Heart left ventricle (tissue), 16 donors: ENCODE data around the gene PTPRD. TPM values are rescaled to one million over a fixed set of nuclear protein-coding genes. Genes with fewer than 3 reads are reported as not detected.

ENCODE experiments used
- ATAC-seq, 4 donors: fragments of 200-7000 bp; cut with Tn5 transposase; one replicate each; pipeline ENCODE4 v1.9.1; 2020 to 2022; ENCODE audit warnings: moderate library complexity in 4 of 4, mild to moderate bottlenecking in 3 of 4, moderate number of reproducible peaks in 1 of 4
- DNase-seq, 5 donors: peaks; one replicate each; pipeline ENCODE4 v3.0.0-alpha.2; 2020
- H3K27ac ChIP-seq, 12 donors: fragments of 200-600 bp; sonication (generic) in 4 of 12; one replicate each; pipeline versions ENCODE4 v1.5.0 to v1.8.0; 2016 to 2022; ENCODE audit warnings: mild to moderate bottlenecking in 2 of 12
- H3K27me3 ChIP-seq, 9 donors: fragments of 200-600 bp; sonication (generic) in 2 of 9; one replicate each; pipeline versions ENCODE4 v1.5.1 to v1.8.0; 2016 to 2022; ENCODE audit warnings: mild to moderate bottlenecking in 3 of 9
- H3K36me3 ChIP-seq, 9 donors: fragments of 200-600 bp; sonication (generic) in 2 of 9; one replicate each; pipeline versions ENCODE4 v1.5.0 to v1.8.0; 2018 to 2022; ENCODE audit warnings: mild to moderate bottlenecking in 2 of 9
- H3K4me1 ChIP-seq, 12 donors: fragments of 200-600 bp; sonication (generic) in 4 of 12; one replicate each; pipeline versions ENCODE4 v1.5.0 to v1.8.0; 2016 to 2022; ENCODE audit warnings: mild to moderate bottlenecking in 3 of 12
- H3K4me3 ChIP-seq, 12 donors: fragments of 200-600 bp; sonication (generic) in 4 of 12; one replicate each; pipeline versions ENCODE4 v1.5.0 to v1.8.0; 2017 to 2022; ENCODE audit warnings: mild to moderate bottlenecking in 9 of 12, moderate library complexity in 4 of 12
- H3K9me3 ChIP-seq, 12 donors: fragments of 200-600 bp; sonication (generic) in 4 of 12; one replicate each; pipeline versions ENCODE4 v1.5.0 to v1.8.0; 2016 to 2022; ENCODE audit warnings: mild to moderate bottlenecking in 1 of 12
- POLR2A ChIP-seq, 2 donors: fragments of 450-650 bp; IDR thresholded peaks; one replicate each; pipeline ENCODE4 v1.6.1; 2017; ENCODE audit warnings: antibody characterized with exemption in 2 of 2, mild to moderate bottlenecking in 2 of 2, moderate library complexity in 2 of 2
- WGBS, 4 donors: extraction: QIAGEN DNeasy Blood & Tissue Kit in 2 of 4; methylation state at CpG; one replicate each; pipeline versions ENCODE4 v1.1.5 to v1.1.7; 2013 to 2018; 5-methylcytosine and 5-hydroxymethylcytosine counted together
- intact Hi-C, 10 donors: fragments of 100-400 bp; cut with DNase I; formaldehyde crosslinking; loops; one replicate each; pipeline versions ENCODE4 v1.11.1 to v1.14.2; 2022
- polyA plus RNA-seq, 2 donors: library from polyadenylated mRNA; stranded (reverse); fragments of 200-250 nt; gene quantifications; one replicate each; pipeline ENCODE4 v1.2.3, GENCODE V29; 2013
- total RNA-seq, 9 donors: library from RNA; depleted of rRNA in 2 of 9; stranded (reverse); fragments of >200 nt in 2 of 9; fragmentation: NEBNext Ultra II Directional in 3 of 9; extraction: Animal tissue kit (Norgen Biotek cat#: 25700) in 3 of 9; gene quantifications; one replicate each; pipeline versions ENCODE4 v1.1.0 to v1.2.4, GENCODE V29; 2016 to 2023
- TF ChIP-seq, protein P1 (sequence below), 12 donors: fragments of 200-600 bp; sonication (generic) in 4 of 12; IDR thresholded peaks; one replicate each; pipeline versions ENCODE4 v1.5.0 to v1.8.0; 2018 to 2022; ENCODE audit warnings: antibody characterized with exemption in 12 of 12, mild to moderate bottlenecking in 5 of 12
- donor health status: ischemic (EF 13 %, LVEDD 7.1; RV severe dilation, severe dysfunction).
- donor health status: healthy with polysubstance abuse.
- donor health status: DM: no; HTN: yes; CAD: no.
- donor health status: DM: no; HTN: no; CAD: no.
- donor health status: ischemic (EF 25% LVEDD 6.9; RV normal size, moderate dysfunction).
- donor health status: ischemic (EF 25% LVEDD 5.7; RV mildly dilated, moderate dysfunction).
- donor health status: healthy.
- donor health status: DM: yes; HTN: yes; CAD: no.
- donor health status: ischemic (EF 35%, LVEDD 5.7; RV mildly dilated, moderate dysfunction).
- donor health status: nonischemic (EF 11% LVEDD 7.7; RV severe dilation, severe dysfunction).
- donor health status: DM: yes; HTN: yes; CAD: no.
- donor health status: PGD.
- donor health status: ischemic (EF 29% LVEDD 5.4; RV normal size, mild dysfunction).
- donor health status: nonischemic (EF 23%, LVEDD 6.1; RV moderate dilation, normal function).

PTPRD gene
- total and polyA plus RNA-seq, 11 donors, result 1.4 to 25.3 (median 15.1) TPM

DNA sequence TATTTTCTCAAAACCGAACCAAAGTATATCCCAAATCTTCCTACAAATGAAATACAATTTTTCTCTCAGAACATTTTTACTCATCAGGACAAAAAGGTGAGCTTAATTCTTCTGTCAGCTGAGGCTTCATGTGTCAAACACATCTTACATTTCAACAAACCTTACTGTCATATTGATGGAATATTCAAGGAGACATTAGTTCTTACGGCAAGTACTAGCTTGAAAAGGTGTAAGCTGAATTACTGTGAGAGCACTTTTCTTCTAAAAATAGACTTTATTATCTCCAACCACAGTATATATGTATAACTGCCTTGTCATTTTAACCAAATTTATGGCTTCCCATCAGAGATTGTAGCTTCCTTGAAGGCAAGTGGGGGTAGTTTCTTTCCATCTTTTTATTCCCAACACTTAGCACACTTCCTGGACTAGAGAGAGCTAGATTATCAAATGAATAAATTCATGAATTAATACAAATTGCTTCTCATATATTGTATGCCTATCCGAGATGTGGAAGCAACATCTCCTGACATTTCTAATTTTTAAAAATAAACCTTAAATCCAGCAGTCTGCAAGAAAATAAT is 1990.5 kb downstream of the PTPRD start:
- ATAC-seq (no peak), DNase-seq (no peak)
- Histone ChIP-seq H3K9me3 (no peaks in the 10 kb centered on the region), H3K4me1 (no peaks in the 10 kb centered on the region), H3K4me3 (no peak overlapping the region), H3K36me3 (no peaks in the 10 kb centered on the region), H3K27me3 (no peaks in the 10 kb centered on the region), H3K27ac (no peak overlapping the region)
- intact Hi-C loops, result no loop called here
- WGBS, 4 donors, result 77 to 90% (median 82%) methylated on average over 3 of the region's 3 CpGs
- no peak for TF ChIP-seq POLR2A (IDR thresholded peaks at IDR 0.05)
- TF ChIP-seq, protein P1, sequence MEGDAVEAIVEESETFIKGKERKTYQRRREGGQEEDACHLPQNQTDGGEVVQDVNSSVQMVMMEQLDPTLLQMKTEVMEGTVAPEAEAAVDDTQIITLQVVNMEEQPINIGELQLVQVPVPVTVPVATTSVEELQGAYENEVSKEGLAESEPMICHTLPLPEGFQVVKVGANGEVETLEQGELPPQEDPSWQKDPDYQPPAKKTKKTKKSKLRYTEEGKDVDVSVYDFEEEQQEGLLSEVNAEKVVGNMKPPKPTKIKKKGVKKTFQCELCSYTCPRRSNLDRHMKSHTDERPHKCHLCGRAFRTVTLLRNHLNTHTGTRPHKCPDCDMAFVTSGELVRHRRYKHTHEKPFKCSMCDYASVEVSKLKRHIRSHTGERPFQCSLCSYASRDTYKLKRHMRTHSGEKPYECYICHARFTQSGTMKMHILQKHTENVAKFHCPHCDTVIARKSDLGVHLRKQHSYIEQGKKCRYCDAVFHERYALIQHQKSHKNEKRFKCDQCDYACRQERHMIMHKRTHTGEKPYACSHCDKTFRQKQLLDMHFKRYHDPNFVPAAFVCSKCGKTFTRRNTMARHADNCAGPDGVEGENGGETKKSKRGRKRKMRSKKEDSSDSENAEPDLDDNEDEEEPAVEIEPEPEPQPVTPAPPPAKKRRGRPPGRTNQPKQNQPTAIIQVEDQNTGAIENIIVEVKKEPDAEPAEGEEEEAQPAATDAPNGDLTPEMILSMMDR (IDR thresholded peaks at IDR 0.05), result no peak

DNA sequence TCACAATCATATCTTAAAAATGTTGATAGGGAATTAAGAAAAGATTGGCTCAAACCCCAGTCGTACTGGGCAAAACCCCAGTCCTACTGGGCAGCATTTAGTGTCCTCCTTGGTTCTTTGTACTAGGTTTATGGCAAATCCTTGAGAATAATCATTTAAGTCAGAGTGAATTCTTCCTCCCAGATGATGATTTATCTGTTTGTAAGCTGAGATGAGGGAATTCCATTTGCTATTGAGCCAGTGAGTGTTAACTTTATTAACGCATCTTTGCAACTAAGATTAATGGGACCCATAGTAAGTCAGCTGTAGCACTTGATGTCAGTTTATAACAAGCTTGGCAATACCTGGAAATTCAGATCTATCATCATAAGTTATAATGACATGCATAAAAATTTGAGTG is 1991.4 kb downstream of the PTPRD start:
- TF ChIP-seq, protein P1 (IDR thresholded peaks at IDR 0.05), result no peak
- TF ChIP-seq POLR2A (IDR thresholded peaks at IDR 0.05), result no peak
- ATAC-seq, result no peak
- intact Hi-C loops, result no loop called here
- no peak for DNase-seq
- no peak overlapping the region for H3K27ac ChIP-seq
- H3K4me3 ChIP-seq, result no peak overlapping the region
- H3K9me3 ChIP-seq, result no peaks in the 10 kb centered on the region
- H3K36me3 ChIP-seq, result no peaks in the 10 kb centered on the region
- no peaks in the 10 kb centered on the region for H3K27me3 ChIP-seq
- H3K4me1 ChIP-seq, result no peaks in the 10 kb centered on the region
- WGBS, 4 donors, result 83 to 92% (median 87%) methylated on average over 2 of the region's 2 CpGs

DNA sequence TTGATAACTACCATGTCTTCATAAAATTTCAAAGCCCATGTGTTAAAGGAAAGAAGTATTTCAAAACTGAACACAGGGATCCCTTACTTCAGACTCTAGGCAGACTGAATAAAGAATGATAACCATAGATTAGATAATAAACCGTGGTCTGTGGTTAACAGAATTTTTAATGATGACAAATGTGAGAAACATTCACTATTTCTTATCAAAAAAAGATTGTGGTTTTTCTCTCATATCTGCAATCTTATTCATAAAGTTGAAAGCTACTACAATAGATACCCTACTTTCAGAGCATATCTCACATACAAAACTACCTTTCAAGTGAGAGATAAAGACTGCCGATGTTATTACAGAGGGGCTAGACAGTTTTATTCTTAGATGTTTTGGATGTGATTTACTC is 1996.4 kb downstream of the PTPRD start:
- H3K9me3 ChIP-seq, result no peaks in the 10 kb centered on the region
- peaks cover 0 to 19% (median 8%) of the 10 kb centered on the region in 12 donors for H3K4me1 ChIP-seq
- 30 to 34% (median 31%) methylated on average over 2 of the region's 2 CpGs for WGBS, 4 donors
- H3K27me3 ChIP-seq, result no peaks in the 10 kb centered on the region
- ATAC-seq (no peak), DNase-seq (no peak)
- no peak overlapping the region for H3K4me3 ChIP-seq
- TF ChIP-seq, protein P1 (IDR thresholded peaks at IDR 0.05), result no peak
- no peak for TF ChIP-seq POLR2A (IDR thresholded peaks at IDR 0.05)
- no peak overlapping the region for H3K27ac ChIP-seq
- intact Hi-C loops, result no loop called here
- no peaks in the 10 kb centered on the region for H3K36me3 ChIP-seq

DNA sequence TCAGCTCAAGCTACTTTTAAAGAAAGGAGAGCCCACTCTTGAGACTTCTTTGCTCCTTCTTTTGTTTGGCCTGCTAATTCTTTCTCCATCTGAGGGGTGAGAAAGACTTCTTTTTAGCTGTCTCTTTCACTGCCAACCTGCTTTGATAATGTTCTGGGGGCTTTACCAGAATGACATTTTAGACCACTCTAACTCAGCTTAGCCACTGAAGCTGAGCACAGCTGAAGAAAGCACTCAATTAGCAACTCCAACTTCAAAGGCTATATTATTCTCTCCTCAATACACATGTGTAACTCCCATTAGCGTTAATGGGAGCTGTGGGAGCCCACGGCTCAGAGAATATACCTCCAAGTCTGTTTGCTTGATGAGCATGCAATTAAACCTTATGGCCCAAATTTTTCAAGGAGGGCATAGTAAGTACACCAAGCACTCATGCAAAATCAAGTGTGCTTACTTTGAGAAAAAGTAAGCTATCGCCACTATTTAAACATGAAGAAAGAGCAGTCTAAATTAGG is 1997.8 kb downstream of the PTPRD start:
- H3K27ac ChIP-seq, result no peak overlapping the region
- peaks cover 0 to 19% (median 8%) of the 10 kb centered on the region in 12 donors for H3K4me1 ChIP-seq
- TF ChIP-seq, protein P1 (IDR thresholded peaks at IDR 0.05), result no peak
- TF ChIP-seq POLR2A (IDR thresholded peaks at IDR 0.05), result no peak
- no peak for ATAC-seq
- 81 to 93% (median 87%) methylated on average over 3 of the region's 3 CpGs for WGBS, 4 donors
- intact Hi-C loops, result no loop called here
- DNase-seq, result no peak
- H3K4me3 ChIP-seq, result no peak overlapping the region
- H3K9me3 ChIP-seq, result no peaks in the 10 kb centered on the region
- H3K27me3 ChIP-seq, result no peaks in the 10 kb centered on the region
- no peaks in the 10 kb centered on the region for H3K36me3 ChIP-seq
